Common myeloid progenitor, CD34-positive (primary cell): ENCODE results near the gene REXO1.
A peak's percentile ranks its signal among the peaks of the same experiment; 100 is the strongest.

Source experiments
- CTCF ChIA-PET: fragments of 350-600 bp; sonication (Branson Sonifier 250); formaldehyde crosslinking; loops from one replicate; lab custom pipeline; 2021; ENCODE audit warnings: antibody characterized with exemption; lab: Charles Lee
- POLR2A ChIA-PET: fragments of 350-600 bp; sonication (Branson Sonifier 250); formaldehyde crosslinking; loops from one replicate; lab custom pipeline; 2021; ENCODE audit warnings: antibody characterized with exemption; lab: Charles Lee
- DNase-seq, 3 donors: peaks; one replicate each; pipeline versions ENCODE4 v3.0.0 to v3.0.0-alpha.2; 2013
- H3K27ac ChIP-seq, 2 experiments: 1 replicate in 1 of 2; 2 replicates in 1 of 2; pipeline ENCODE4 v1.7.0; 2013; ENCODE audit warnings: inconsistent platforms in 2 of 2, low read length in 2 of 2, mild to moderate bottlenecking in 2 of 2, low read depth in 1 of 2, moderate library complexity in 1 of 2; ENCODE audit not compliant: severe bottlenecking in 2 of 2, insufficient read depth in 1 of 2, poor library complexity in 1 of 2
- H3K27me3 ChIP-seq, 5 experiments: replicated peaks in 2 of 5; 1 replicate in 3 of 5; 2 replicates in 2 of 5; pipeline versions ENCODE4 v1.6.1 to v1.7.0; 2013; ENCODE audit warnings: low read length in 4 of 5, mild to moderate bottlenecking in 2 of 5, moderate library complexity in 2 of 5, inconsistent platforms in 1 of 5; ENCODE audit not compliant: insufficient read depth in 5 of 5, control insufficient read depth in 4 of 5
- H3K36me3 ChIP-seq, 4 experiments: 1 replicate in 2 of 4; 2 replicates in 2 of 4; pipeline versions ENCODE4 v1.6.1 to v1.7.0; 2013; ENCODE audit warnings: low read length in 3 of 4, control low read depth in 1 of 4, mild to moderate bottlenecking in 1 of 4; ENCODE audit not compliant: control insufficient read depth in 4 of 4, insufficient read depth in 4 of 4
- H3K4me1 ChIP-seq, 4 experiments: 1 replicate in 3 of 4; 2 replicates in 1 of 4; pipeline versions ENCODE4 v1.6.1 to v1.7.1; 2013; ENCODE audit warnings: low read length in 3 of 4, mild to moderate bottlenecking in 3 of 4, control low read depth in 1 of 4, inconsistent platforms in 1 of 4, moderate library complexity in 1 of 4; ENCODE audit not compliant: control insufficient read depth in 4 of 4, insufficient read depth in 4 of 4; ENCODE audit errors: control extremely low read depth in 1 of 4
- H3K4me3 ChIP-seq, 7 experiments: 1 replicate in 4 of 7; 2 replicates in 3 of 7; pipeline versions ENCODE4 v1.5.1 to v1.7.0; 2013; ENCODE audit warnings: mild to moderate bottlenecking in 7 of 7, low read length in 6 of 7, moderate library complexity in 6 of 7, inconsistent platforms in 2 of 7, low read depth in 2 of 7, control low read depth in 1 of 7; ENCODE audit not compliant: insufficient read depth in 4 of 7, control insufficient read depth in 1 of 7; ENCODE audit errors: extremely low read depth in 1 of 7
- H3K9me3 ChIP-seq, 5 experiments: 1 replicate in 4 of 5; 2 replicates in 1 of 5; pipeline versions ENCODE4 v1.6.1 to v1.7.1; 2013; ENCODE audit warnings: low read length in 4 of 5, mild to moderate bottlenecking in 2 of 5, inconsistent platforms in 1 of 5, low read depth in 1 of 5, moderate library complexity in 1 of 5; ENCODE audit not compliant: control insufficient read depth in 4 of 5, insufficient read depth in 2 of 5; ENCODE audit errors: control extremely low read depth in 1 of 5
- WGBS: methylation state at CpG from one replicate; pipeline ENCODE4 v1.1.5; 2013; ENCODE audit not compliant: insufficient coverage; 5-methylcytosine and 5-hydroxymethylcytosine counted together

REXO1 gene

GRCh38 chr19:1768248-1768647 is 80.0 kb downstream of the REXO1 start:
- Histone ChIP-seq H3K4me1 (peaks cover 0 to 8% (median 5%) of the 10 kb centered on the region in 4 experiments), H3K27ac (no peak overlapping the region), H3K36me3 (no peaks in the 10 kb centered on the region), H3K27me3 (peaks cover 0 to 97% (median 53%) of the 10 kb centered on the region in 5 experiments), H3K4me3 (no peak overlapping the region), H3K9me3 (peaks cover 2 to 21% (median 15%) of the 10 kb centered on the region in 5 experiments)
- 15% methylated on average over 11 of the region's 13 CpGs for WGBS
- POLR2A ChIA-PET = interaction anchor here (0.9 kb wide), 1 partner anchor 95 kb away, joined by 3 read pairs; no protein-coding TSS in a partner anchor
- no peak for DNase-seq
- CTCF ChIA-PET = interaction anchor here (0.5 to 4.6 kb wide), 10 partner anchors 12 to 177 kb away, joined by 3 to 32 read pairs (median 4); no protein-coding TSS in a partner anchor

GRCh38 chr19:1767464-1767933 is 80.8 kb downstream of the REXO1 start:
- peak in 1 of 3 donors; percentile 49 for DNase-seq
- Histone ChIP-seq H3K27me3 (peaks cover 0 to 99% (median 56%) of the 10 kb centered on the region in 5 experiments), H3K36me3 (no peaks in the 10 kb centered on the region), H3K4me3 (no peak overlapping the region), H3K27ac (no peak overlapping the region), H3K9me3 (peaks cover 2 to 21% (median 15%) of the 10 kb centered on the region in 5 experiments), H3K4me1 (peaks cover 0 to 8% (median 5%) of the 10 kb centered on the region in 4 experiments)
- WGBS = 0% methylated on average over 14 of the region's 21 CpGs
- ChIA-PET POLR2A (no interaction called here), CTCF (interaction anchor here (0.9 to 4.6 kb wide), 7 partner anchors 16 to 144 kb away, joined by 3 to 32 read pairs (median 4); no protein-coding TSS in a partner anchor)

- CTCF ChIA-PET = interaction anchor here (0.9 to 4.6 kb wide), 6 partner anchors 15 to 144 kb away, joined by 3 to 32 read pairs (median 4); no protein-coding TSS in a partner anchor
- Histone ChIP-seq H3K4me3 (no peak overlapping the region), H3K27ac (no peak overlapping the region), H3K4me1 (peaks cover 0 to 8% (median 5%) of the 10 kb centered on the region in 4 experiments), H3K9me3 (peaks cover 2 to 21% (median 15%) of the 10 kb centered on the region in 5 experiments), H3K27me3 (peaks cover 0 to 99% (median 54%) of the 10 kb centered on the region in 5 experiments), H3K36me3 (no peaks in the 10 kb centered on the region)
- 8% methylated on average over 4 of the region's 10 CpGs for WGBS
- no peak for DNase-seq
- POLR2A ChIA-PET = no interaction called here
These were observed 81.4 kb downstream of the REXO1 start for GRCh38 chr19:1766800-1767352.

- no peak overlapping the region for H3K4me3 ChIP-seq
- H3K27ac ChIP-seq = no peak overlapping the region
- CTCF ChIA-PET = interaction anchor here (0.9 to 4.6 kb wide), 10 partner anchors 13 to 265 kb away, joined by 3 to 32 read pairs (median 4); no protein-coding TSS in a partner anchor
- peaks cover 0 to 100% (median 61%) of the 10 kb centered on the region in 5 experiments for H3K27me3 ChIP-seq
- POLR2A ChIA-PET = no interaction called here
- no peak for DNase-seq
- peaks cover 0 to 8% (median 5%) of the 10 kb centered on the region in 4 experiments for H3K4me1 ChIP-seq
- H3K36me3 ChIP-seq = no peaks in the 10 kb centered on the region
- WGBS = 5% methylated on average over 17 of the region's 38 CpGs
- H3K9me3 ChIP-seq = peaks cover 2 to 16% (median 9%) of the 10 kb centered on the region in 5 experiments
These were observed 82.1 kb downstream of the REXO1 start for GRCh38 chr19:1765904-1766799.
